ENCODE measurements around the gene ACTG1. TPM values are rescaled to one million over a fixed set of nuclear protein-coding genes. Genes with fewer than 3 reads are reported as not detected.

The ACTG1 gene
- total RNA-seq, 1 donor from 2014 or later = 1,228 TPM

- no peaks in the 10 kb centered on the region for H3K9me3 ChIP-seq (ENCODE audit: low read depth)
- TF ChIP-seq EZH2 (IDR thresholded peaks at IDR 0.05) = no peak
- no peak for TF ChIP-seq CTCF (IDR thresholded peaks at IDR 0.05)
- no peak for TF ChIP-seq EZH2phosphoT487 (IDR thresholded peaks at IDR 0.05)
- no peak overlapping the region for H3K4me3 ChIP-seq
- Mint-ChIP-seq H3K4me3 (peak overlapping the region; percentile 84), H3K36me3 (peaks cover 7% of the 10 kb centered on the region), H3K27ac (no peak overlapping the region), H3K9me3 (peaks cover 1% of the 10 kb centered on the region), H3K27me3 (ENCODE audit: insufficient read depth, low read depth) (peaks cover 22% of the 10 kb centered on the region), H3K4me1 (peaks cover 36% of the 10 kb centered on the region)
- H4K20me1 ChIP-seq (ENCODE audit: low read depth) = peaks cover 64% of the 10 kb centered on the region
- H3K79me2 ChIP-seq (ENCODE audit: low read depth) = peaks cover 22% of the 10 kb centered on the region
- no peak overlapping the region for H3K4me2 ChIP-seq
- H3K27ac ChIP-seq = no peak overlapping the region
- H2AFZ ChIP-seq (replicated peaks) = no peak overlapping the region
- H3F3A ChIP-seq (ENCODE audit: low read depth) = peaks cover 59% of the 10 kb centered on the region
- H3K4me1 ChIP-seq = peaks cover 25% of the 10 kb centered on the region
- H3K36me3 ChIP-seq = no peaks in the 10 kb centered on the region
- peaks cover 74% of the 10 kb centered on the region for H3K27me3 ChIP-seq
- DNase-seq (ENCODE audit: low spot score) = no peak
- H3K9ac ChIP-seq = no peak overlapping the region
Observed at GRCh38 chr17:81516439-81516838, 3.8 kb upstream of the ACTG1 start.

GRCh38 chr17:81515530-81516041, 3.0 kb upstream of the ACTG1 start:
- H3K4me3 Mint-ChIP-seq = peak overlapping the region; percentile 84
- Histone ChIP-seq H4K20me1 (ENCODE audit: low read depth) (peaks cover 69% of the 10 kb centered on the region), H3K9me3 (ENCODE audit: low read depth) (no peaks in the 10 kb centered on the region), H3K4me3 (peak overlapping the region; percentile 98), H3K27me3 (peaks cover 65% of the 10 kb centered on the region), H3K4me1 (peaks cover 29% of the 10 kb centered on the region), H3F3A (ENCODE audit: low read depth) (peaks cover 68% of the 10 kb centered on the region), H2AFZ (replicated peaks) (no peak overlapping the region), H3K9ac (no peak overlapping the region), H3K36me3 (no peaks in the 10 kb centered on the region), H3K27ac (no peak overlapping the region), H3K4me2 (peak overlapping the region; percentile 99), H3K79me2 (ENCODE audit: low read depth) (peaks cover 31% of the 10 kb centered on the region)
- no peak for TF ChIP-seq EZH2 (IDR thresholded peaks at IDR 0.05)
- TF ChIP-seq EZH2phosphoT487 (IDR thresholded peaks at IDR 0.05) = no peak
- TF ChIP-seq CTCF (IDR thresholded peaks at IDR 0.05) = no peak
- peak overlapping the region; percentile 12 for H3K27ac Mint-ChIP-seq
- H3K9me3 Mint-ChIP-seq = peaks cover 3% of the 10 kb centered on the region
- no peak for DNase-seq (ENCODE audit: low spot score)
- peaks cover 41% of the 10 kb centered on the region for H3K4me1 Mint-ChIP-seq
- peaks cover 25% of the 10 kb centered on the region for H3K27me3 Mint-ChIP-seq (ENCODE audit: insufficient read depth, low read depth)
- peaks cover 15% of the 10 kb centered on the region for H3K36me3 Mint-ChIP-seq

- peaks cover 44% of the 10 kb centered on the region for H3K4me1 Mint-ChIP-seq
- Histone ChIP-seq H3K4me2 (peak overlapping the region; percentile 99), H3K4me3 (peak overlapping the region; percentile 98), H3K79me2 (ENCODE audit: low read depth) (peaks cover 37% of the 10 kb centered on the region), H2AFZ (replicated peaks) (no peak overlapping the region), H3K27me3 (peaks cover 59% of the 10 kb centered on the region), H3F3A (ENCODE audit: low read depth) (peaks cover 74% of the 10 kb centered on the region), H3K9ac (no peak overlapping the region), H3K27ac (no peak overlapping the region), H3K36me3 (no peaks in the 10 kb centered on the region), H3K9me3 (ENCODE audit: low read depth) (no peaks in the 10 kb centered on the region), H3K4me1 (peaks cover 34% of the 10 kb centered on the region), H4K20me1 (ENCODE audit: low read depth) (peaks cover 69% of the 10 kb centered on the region)
- peaks cover 27% of the 10 kb centered on the region for H3K27me3 Mint-ChIP-seq (ENCODE audit: insufficient read depth, low read depth)
- peak; percentile 89 for DNase-seq (ENCODE audit: low spot score)
- peaks cover 22% of the 10 kb centered on the region for H3K36me3 Mint-ChIP-seq
- H3K9me3 Mint-ChIP-seq = peaks cover 7% of the 10 kb centered on the region
- TF ChIP-seq EZH2 (IDR thresholded peaks at IDR 0.05) (no peak), CTCF (IDR thresholded peaks at IDR 0.05) (no peak), EZH2phosphoT487 (IDR thresholded peaks at IDR 0.05) (no peak)
- peak overlapping the region; percentile 84 for H3K4me3 Mint-ChIP-seq
- H3K27ac Mint-ChIP-seq = peak overlapping the region; percentile 12
Observed at GRCh38 chr17:81514739-81515529, 2.3 kb upstream of the ACTG1 start.
